Measurements from ENCODE around the gene ANKRD33B. TPM values are rescaled to one million over a fixed set of nuclear protein-coding genes. Genes with fewer than 3 reads are reported as not detected.

Gene ANKRD33B
- total and polyA plus RNA-seq, 2 of the 8 experiments (the other 6 are each of a cell fraction or from before 2014, with no cell fraction given) = 6.9 to 20.6 TPM

- TF ChIP-seq TAF7 (optimal IDR thresholded peaks at IDR 0.05; ENCODE audit: borderline replicate concordance, low read depth, low read length) (no peak), ZNF274 (IDR thresholded peaks at IDR 0.05; ENCODE audit: borderline replicate concordance, extremely low read depth, low read length) (no peak), RBBP5 (IDR thresholded peaks at IDR 0.05; ENCODE audit: borderline replicate concordance, low read depth, low read length) (no peak), MAFK (IDR thresholded peaks at IDR 0.05; ENCODE audit: low read depth, low read length) (no peak), SP2 (IDR thresholded peaks at IDR 0.05; ENCODE audit: low read length) (no peak), GABPA (IDR thresholded peaks at IDR 0.05; ENCODE audit: borderline replicate concordance, insufficient read depth, low read length) (no peak), MAX (IDR thresholded peaks at IDR 0.05) (no peak), SIN3A (conservative IDR thresholded peaks at IDR 0.05 in 1 of 2, IDR thresholded peaks at IDR 0.05 in 1 of 2; ENCODE audit: low read depth in 1 of 2, low read length in 2 of 2) (no peak), JUN (IDR thresholded peaks at IDR 0.05; ENCODE audit: low read depth, low read length) (no peak), POU5F1 (IDR thresholded peaks at IDR 0.05; ENCODE audit: low read depth, low read length) (no peak), EP300 (IDR thresholded peaks at IDR 0.05; ENCODE audit: borderline replicate concordance in 1 of 2, low read depth in 2 of 2, low read length in 2 of 2) (no peak)
These were observed 118.1 kb downstream of the ANKRD33B start (continued) for GRCh38 chr5:10681731-10682679.
